HG02852 (cell line): ENCODE results near the gene MS4A12.
"Not testable (repeated sequence)": the region's sequence is repeated elsewhere in the genome, so short reads cannot be mapped to it uniquely, and the experiment has no call there.

Source experiments
- ATAC-seq: cut with Tn5 transposase; IDR thresholded peaks from one replicate; pipeline ENCODE4 v1.9.1; 2021; ENCODE audit warnings: mild to moderate bottlenecking, moderate library complexity; ENCODE audit not compliant: unreplicated experiment

MS4A12 gene

DNA sequence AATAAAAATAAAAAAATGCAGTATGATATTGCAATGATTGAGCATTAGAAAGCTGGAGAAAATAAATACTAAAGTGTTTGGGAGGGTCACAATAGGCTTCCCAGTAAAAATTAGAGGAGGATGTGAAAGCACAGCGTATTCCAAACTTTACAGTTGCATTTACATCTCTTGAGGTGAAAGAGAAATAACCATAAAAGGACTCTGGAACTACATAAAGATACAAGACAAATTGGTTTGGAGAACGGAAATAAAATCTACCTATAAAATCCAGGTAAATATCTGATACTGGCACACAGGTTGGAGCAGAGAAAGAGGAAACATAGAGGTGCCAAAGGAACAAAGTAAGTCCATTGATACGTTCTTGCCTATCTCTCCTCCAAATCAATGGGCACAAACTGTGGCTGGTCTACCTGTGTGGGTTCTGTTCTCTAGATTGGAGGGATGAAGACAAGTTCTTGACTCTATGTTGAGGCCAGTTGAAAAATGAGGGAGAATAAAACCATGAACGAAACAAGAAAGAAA lies at the start of gene MS4A12:
MS4A12 (plus strand) TSS at position 291 of the 522 bp plus-strand sequence. CDS start 4,541 bp downstream, outside the sequence.
- no peak for ATAC-seq

GRCh38 chr11:60447070-60447469 lies 45.5 kb upstream of the MS4A12 start:
- no peak for ATAC-seq

DNA sequence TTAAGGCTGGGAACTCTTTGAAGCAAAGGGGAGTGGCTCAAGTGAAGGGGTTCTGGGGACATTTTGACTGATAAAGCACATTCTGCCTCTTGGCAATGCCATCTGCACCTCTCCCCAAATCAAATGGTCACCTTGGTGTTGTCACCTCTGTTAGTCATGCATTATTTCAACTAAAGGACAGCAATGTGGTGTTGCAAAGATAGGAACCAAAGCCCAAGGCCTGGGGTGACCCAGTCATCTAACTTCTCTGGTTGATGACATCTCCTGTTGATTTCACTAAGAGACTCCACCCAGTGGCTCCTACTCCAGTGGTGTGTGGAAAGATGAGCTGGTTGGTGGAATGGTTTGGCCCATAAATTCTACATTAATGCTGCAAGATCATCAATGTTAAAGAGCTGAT lies 44.7 kb upstream of the MS4A12 start:
- no peak for ATAC-seq

DNA sequence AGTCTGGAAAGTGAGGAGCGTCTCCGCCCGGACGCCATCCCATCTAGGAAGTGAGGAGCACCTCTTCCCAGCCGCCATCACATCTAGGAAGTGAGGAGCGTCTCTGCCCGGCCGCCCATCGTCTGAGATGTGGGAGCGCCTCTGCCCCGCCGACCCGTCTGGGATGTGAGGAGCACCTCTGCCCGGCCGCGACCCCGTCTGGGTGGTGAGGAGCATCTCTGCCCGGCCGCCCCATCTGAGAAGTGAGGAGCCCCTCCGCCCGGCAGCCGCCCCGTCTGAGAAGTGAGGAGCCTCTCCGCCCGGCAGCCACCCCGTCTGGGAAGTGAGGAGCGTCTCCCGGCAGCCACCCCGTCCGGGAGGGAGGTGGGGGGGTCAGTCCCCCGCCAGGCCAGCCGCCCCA lies 41.4 kb upstream of the MS4A12 start:
- not testable (repeated sequence) for ATAC-seq

GRCh38 chr11:60454212-60454611 lies 38.4 kb upstream of the MS4A12 start:
- ATAC-seq: no peak

- ATAC-seq: peak; percentile 78
Measured at GRCh38 chr11:60455531-60456042, 37.0 kb upstream of the MS4A12 start, which contains the start of gene MS4A1. Gene MS4A1, plus strand, starts transcription at chr11:60455847. Its CDS starts 6,528 bp downstream, at chr11:60462375.

- ATAC-seq: peak; percentile 31
Measured at GRCh38 chr11:60457576-60457975, 35.0 kb upstream of the MS4A12 start.

GRCh38 chr11:60459345-60459744 lies 33.2 kb upstream of the MS4A12 start:
- peak; percentile 31 for ATAC-seq

DNA sequence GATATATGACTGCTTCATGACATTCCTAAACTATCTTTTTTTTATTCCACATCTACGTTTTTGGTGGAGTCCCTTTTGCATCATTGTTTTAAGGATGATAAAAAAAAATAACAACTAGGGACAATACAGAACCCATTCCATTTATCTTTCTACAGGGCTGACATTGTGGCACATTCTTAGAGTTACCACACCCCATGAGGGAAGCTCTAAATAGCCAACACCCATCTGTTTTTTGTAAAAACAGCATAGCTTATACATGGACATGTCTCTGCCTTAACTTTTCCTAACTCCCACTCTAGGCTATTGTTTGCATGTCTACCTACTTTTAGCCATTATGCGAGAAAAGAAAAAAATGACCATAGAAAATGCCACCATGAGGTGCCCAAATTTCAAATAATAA lies 23.7 kb upstream of the MS4A12 start:
- no peak for ATAC-seq

- no peak for ATAC-seq
Measured at GRCh38 chr11:60469723-60470122, 22.9 kb upstream of the MS4A12 start.

DNA sequence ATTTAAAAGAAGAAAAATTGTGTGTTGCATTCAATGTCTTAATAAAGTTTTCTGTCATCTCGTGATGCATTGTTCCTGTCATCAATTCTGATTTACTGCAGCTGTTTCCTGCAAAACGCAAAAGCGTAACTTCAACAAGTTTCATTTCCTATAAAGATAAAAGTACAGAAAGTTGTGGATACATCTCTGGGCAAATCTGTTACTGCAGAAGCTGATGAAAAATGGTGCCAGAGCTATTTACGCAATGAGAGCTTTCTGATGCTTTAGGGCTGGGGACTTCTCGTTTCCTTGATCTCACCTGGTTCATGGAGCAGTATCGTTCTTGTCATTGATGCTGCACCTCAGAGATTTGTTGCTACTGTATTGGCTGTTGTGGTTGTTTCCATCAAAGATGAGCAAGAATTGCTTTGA lies 15.5 kb upstream of the MS4A12 start:
- ATAC-seq: peak; percentile 72

DNA sequence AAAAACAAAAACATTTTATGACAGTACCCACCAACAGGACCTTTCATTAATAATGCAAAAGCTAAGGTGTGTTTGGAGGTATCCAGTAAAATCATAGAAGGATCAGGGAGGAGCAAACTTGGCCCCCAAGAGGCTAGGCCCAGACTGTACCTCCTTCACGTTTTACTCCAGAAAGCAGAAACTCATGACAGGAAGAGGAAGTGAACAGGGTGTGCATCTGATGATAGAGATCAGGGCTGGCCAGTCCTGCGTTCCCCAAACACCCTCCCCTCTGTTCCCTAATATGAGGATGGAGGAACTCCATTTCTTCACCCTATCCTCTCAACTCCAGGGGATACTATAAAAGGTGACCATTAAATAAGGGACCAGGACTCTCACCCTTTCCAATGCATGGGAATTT lies 10.2 kb upstream of the MS4A12 start:
- ATAC-seq: peak; percentile 38

DNA sequence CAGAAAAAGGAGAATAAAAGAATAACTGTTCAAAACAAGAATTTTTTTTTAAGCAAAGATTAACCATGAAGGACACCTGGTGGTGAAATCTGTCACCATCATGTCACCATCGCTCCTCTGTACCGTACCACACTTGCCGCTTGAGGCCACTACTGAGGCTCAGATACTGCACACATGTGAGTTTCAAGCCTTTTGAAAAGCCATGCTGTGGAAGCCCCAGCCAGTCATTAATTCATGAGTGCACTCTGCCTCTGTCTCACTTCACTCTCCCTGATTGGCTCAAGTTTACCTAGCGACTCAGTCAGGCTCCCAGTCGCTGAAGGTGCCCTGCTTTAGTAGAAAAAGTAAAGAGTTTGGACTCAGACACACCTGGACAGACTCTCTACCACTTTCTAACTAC lies 6.6 kb upstream of the MS4A12 start:
- ATAC-seq: peak; percentile 99

GRCh38 chr11:60493454-60493853 lies 876 bp downstream of the MS4A12 start:
- no peak for ATAC-seq

DNA sequence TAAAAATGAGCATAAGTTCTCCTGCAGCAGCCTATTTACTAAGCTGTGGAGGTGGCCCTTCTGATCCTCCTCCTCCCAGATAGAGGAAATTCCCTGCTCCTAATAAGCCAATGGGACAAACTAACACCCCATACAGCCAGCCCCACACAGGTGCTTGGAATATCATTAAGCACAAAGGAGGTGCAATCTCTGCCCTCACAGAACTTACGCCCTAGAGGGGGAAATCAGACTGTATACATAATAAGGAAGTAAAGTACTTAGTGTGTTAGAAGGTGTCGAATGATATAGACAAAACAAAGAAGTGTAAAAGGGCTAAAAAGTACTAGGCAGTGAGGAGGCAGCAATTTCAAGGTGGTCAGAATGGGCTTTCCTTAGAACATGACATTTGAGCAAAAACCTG lies 5.8 kb downstream of the MS4A12 start:
- ATAC-seq: no peak

DNA sequence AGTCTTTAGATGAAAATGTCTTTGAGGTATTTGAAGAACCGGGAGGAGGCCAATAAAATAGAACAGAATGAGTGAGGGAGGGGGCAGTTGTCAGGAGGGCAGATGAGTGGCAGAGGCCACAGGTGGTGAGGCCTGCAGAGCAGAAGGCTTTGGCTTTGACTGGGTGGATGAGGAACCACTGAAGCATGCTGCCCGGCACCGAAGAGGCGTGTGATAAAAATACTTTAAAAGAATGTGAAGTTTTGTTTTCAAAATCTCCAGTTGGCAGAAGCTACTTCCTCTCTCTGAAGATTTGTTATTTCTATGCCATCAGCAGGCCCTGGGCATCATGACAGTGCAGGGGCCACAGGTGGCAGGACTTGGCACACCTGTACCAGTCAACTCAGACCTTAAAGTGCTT lies 6.3 kb downstream of the MS4A12 start:
- ATAC-seq: no peak

- ATAC-seq: no peak
Measured at GRCh38 chr11:60500276-60500910, 7.8 kb downstream of the MS4A12 start.

GRCh38 chr11:60502221-60502775 lies 9.7 kb downstream of the MS4A12 start:
- ATAC-seq: no peak

DNA sequence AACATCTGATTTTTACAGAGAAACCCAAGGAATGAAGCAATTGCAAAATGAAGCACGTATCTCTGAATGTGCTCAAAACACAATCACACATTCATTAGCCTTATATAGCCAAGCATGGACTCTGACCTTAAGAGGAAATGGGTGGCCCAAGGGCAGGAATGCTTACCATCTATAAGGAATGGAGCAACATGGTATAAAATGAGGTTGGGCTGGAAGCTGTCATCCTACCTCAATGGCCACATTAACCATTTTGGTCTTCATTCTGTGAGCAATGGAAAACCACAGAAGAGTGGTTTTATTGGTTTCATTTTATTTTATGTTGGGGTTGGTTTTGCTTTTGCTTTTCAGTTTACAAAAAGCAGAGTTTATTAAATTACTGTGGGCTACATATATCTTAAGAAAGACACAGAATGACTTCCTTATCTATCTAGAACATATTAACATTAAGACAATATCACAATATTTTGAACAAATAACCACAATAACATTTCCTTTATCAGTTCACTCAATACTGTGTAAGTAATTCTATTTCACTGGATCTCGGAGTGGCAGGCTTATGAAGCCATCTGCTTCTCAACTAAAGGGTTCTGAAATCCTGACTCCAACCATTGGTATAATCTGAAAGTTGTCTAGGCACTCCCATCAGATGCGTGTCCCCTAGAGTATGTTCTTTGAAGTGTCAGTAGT lies 11.8 kb downstream of the MS4A12 start:
- no peak for ATAC-seq

DNA sequence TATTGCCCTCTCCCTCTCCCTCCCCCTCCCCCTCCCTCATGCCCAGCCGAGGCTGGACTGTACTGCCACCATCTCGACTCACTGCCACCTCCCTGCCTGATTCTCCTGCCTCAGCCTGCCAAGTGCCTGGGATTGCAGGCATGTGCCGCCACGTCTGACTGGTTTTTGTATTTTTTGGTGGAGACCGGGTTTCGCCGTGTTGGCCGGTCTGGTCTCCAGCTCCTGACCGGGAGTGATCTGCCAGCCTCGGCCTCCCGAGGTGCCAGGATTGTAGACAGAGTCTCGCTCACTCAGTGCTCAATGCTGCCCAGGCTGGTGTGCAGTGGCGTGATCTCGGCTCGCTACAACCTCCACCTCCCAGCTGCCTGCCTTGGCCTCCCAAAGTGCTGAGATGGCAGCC lies 17.0 kb downstream of the MS4A12 start:
- ATAC-seq: not testable (repeated sequence)

DNA sequence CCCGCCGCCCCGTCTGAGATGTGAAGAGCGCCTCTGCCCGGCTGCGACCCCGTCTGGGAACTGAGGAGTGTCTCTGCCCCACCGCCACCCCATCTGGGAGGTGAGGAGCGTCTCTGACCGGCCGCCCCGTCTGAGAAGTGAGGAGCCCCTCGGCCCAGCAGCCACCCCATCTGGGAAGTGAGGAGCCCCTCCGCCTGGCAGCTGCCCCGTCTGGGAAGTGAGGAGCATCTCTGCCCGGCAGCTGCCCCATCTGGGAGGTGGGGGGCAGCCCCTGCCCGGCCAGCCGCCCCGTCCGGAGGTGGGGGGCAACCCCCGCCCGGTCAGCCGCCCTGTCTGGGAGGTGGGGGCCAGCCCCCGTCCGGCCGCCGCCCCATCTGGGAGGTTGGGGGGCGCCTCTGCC lies 17.6 kb downstream of the MS4A12 start:
- not testable (repeated sequence) for ATAC-seq

DNA sequence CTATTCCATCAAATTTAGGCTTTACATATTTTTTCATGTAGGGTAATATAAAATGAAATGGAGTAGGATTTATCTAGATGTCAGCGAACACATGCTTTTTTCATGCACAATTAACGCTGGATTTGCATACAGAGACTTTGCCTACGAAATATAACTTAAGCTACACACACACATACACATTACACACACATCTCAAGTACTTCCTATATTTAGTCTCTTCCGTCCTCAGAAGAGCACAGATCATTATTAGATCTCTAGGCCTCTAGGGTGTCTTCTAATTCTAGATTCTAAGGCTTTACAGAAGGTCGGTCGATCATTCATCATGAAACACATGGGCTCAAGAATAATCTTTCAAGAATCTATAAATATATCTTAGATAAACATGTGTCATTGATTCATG lies 18.8 kb downstream of the MS4A12 start:
- no peak for ATAC-seq
